SK-N-MC (cell line): ENCODE data around the gene ALDH1A2.

Source experiments
- EZH2 ChIP-seq: fragments of 200-600 bp; sonication (generic); IDR thresholded peaks from one replicate; pipeline ENCODE4 v1.6.1; 2017; ENCODE audit warnings: antibody characterized with exemption
- POLR2AphosphoS5 ChIP-seq: IDR thresholded peaks from 2 replicates; pipeline ENCODE4 v1.6.1; 2012; ENCODE audit warnings: mild to moderate bottlenecking, low read depth, low read length, borderline replicate concordance

DNA sequence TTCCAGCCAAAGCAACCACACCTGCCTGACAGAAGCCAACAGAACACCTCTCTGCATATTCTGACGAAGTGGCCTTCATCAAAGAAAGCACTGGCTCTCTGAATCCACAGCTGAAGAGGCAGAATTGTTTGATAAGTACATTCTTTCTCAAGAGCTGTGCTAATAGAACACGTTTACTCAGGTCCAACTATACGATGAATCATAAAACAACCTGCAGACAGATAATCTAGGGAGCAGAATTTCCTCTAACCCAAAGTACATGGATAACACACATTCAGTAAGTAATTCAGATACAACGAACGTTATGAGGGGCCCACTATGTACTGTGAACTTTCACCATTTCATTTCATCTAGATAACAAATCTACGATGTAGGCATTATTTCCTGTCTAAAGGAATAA lies 25.4 kb downstream of the ALDH1A2 start:
- TF ChIP-seq POLR2AphosphoS5, result no peak
- no peak for TF ChIP-seq EZH2
